H1 (cell line): Measurements from ENCODE around the gene IDH2.

ENCODE experiments used
- ATF3 ChIP-seq: IDR thresholded peaks from 2 replicates; pipeline ENCODE4 v1.6.1; 2011; ENCODE audit warnings: low read depth, mild to moderate bottlenecking, low read length; ENCODE audit not compliant: insufficient read depth
- CTBP2 ChIP-seq: IDR thresholded peaks from 2 replicates; pipeline ENCODE4 v1.7.0; 2011; ENCODE audit warnings: borderline replicate concordance, mild to moderate bottlenecking, moderate library complexity, mixed read lengths, low read length; ENCODE audit not compliant: insufficient read depth, insufficient read length
- MAX ChIP-seq: IDR thresholded peaks from 2 replicates; pipeline ENCODE4 v1.6.1; 2012; ENCODE audit warnings: inconsistent platforms
- POLR2A ChIP-seq, 2 experiments: IDR thresholded peaks; 1 replicate in 1 of 2; 2 replicates in 1 of 2; pipeline ENCODE4 v1.6.1; 2011; ENCODE audit warnings: low read depth in 2 of 2, low read length in 2 of 2, mild to moderate bottlenecking in 2 of 2; ENCODE audit errors: control extremely low read depth in 1 of 2
- POLR2AphosphoS5 ChIP-seq: IDR thresholded peaks from 2 replicates; pipeline ENCODE4 v1.6.1; 2011; ENCODE audit warnings: low read depth, low read length
- RFX5 ChIP-seq: IDR thresholded peaks from 2 replicates; pipeline ENCODE4 v1.6.1; 2011; ENCODE audit warnings: low read depth, low read length, improper control_type of control experiment, borderline replicate concordance

GRCh38 chr15:90071220-90071807 is 31.0 kb downstream of the IDH2 start:
- TF ChIP-seq POLR2AphosphoS5 (no peak), POLR2A (IDR thresholded peaks at IDR 0.05; ENCODE audit: control extremely low read depth in 1 of 2, low read depth in 2 of 2, low read length in 2 of 2) (no peak), RFX5 (no peak), MAX (no peak), ATF3 (no peak), CTBP2 (no peak)
